ENCODE results near the gene WNT11.

DNA sequence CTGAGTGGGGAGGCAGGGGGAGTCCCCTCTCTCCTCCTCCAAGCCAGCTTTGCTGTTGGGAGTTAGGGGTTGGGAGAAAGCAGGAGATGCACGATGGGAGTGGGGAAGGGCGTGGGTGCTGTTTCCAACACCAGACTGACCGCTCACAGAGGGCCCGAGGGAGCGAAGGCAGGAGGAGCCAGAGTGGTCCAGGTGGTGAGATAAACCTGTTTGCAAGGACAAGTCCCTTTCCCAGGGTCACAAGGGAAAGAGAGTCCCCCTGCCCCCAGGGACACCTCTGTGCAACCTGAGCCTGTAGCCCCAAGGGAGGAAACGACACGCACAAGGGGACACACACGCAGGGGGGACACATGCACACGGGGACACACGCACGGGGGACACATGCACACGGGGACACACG is 42.2 kb downstream of the WNT11 start:
- TF ChIP-seq, protein P1, sequence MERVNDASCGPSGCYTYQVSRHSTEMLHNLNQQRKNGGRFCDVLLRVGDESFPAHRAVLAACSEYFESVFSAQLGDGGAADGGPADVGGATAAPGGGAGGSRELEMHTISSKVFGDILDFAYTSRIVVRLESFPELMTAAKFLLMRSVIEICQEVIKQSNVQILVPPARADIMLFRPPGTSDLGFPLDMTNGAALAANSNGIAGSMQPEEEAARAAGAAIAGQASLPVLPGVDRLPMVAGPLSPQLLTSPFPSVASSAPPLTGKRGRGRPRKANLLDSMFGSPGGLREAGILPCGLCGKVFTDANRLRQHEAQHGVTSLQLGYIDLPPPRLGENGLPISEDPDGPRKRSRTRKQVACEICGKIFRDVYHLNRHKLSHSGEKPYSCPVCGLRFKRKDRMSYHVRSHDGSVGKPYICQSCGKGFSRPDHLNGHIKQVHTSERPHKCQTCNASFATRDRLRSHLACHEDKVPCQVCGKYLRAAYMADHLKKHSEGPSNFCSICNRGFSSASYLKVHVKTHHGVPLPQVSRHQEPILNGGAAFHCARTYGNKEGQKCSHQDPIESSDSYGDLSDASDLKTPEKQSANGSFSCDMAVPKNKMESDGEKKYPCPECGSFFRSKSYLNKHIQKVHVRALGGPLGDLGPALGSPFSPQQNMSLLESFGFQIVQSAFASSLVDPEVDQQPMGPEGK (CRISPR knock-in tag; IDR thresholded peaks at IDR 0.05; ENCODE audit: borderline replicate concordance): no peak
- TF ChIP-seq ZFP3 (CRISPR knock-in tag; IDR thresholded peaks at IDR 0.05) (no peak), TOX (CRISPR knock-in tag; IDR thresholded peaks at IDR 0.05; ENCODE audit: borderline replicate concordance) (no peak), ISL1 (CRISPR knock-in tag; IDR thresholded peaks at IDR 0.05) (no peak), RARB (CRISPR knock-in tag; IDR thresholded peaks at IDR 0.05) (no peak), OSR1 (CRISPR knock-in tag; IDR thresholded peaks at IDR 0.05) (no peak), TCF4 (CRISPR knock-in tag; IDR thresholded peaks at IDR 0.05; ENCODE audit: borderline replicate concordance) (no peak)
- TF ChIP-seq, protein P2, sequence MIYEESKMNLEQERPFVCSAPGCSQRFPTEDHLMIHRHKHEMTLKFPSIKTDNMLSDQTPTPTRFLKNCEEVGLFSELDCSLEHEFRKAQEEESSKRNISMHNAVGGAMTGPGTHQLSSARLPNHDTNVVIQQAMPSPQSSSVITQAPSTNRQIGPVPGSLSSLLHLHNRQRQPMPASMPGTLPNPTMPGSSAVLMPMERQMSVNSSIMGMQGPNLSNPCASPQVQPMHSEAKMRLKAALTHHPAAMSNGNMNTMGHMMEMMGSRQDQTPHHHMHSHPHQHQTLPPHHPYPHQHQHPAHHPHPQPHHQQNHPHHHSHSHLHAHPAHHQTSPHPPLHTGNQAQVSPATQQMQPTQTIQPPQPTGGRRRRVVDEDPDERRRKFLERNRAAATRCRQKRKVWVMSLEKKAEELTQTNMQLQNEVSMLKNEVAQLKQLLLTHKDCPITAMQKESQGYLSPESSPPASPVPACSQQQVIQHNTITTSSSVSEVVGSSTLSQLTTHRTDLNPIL (CRISPR knock-in tag; IDR thresholded peaks at IDR 0.05; ENCODE audit: low read depth): no peak
- TF ChIP-seq, protein P3, sequence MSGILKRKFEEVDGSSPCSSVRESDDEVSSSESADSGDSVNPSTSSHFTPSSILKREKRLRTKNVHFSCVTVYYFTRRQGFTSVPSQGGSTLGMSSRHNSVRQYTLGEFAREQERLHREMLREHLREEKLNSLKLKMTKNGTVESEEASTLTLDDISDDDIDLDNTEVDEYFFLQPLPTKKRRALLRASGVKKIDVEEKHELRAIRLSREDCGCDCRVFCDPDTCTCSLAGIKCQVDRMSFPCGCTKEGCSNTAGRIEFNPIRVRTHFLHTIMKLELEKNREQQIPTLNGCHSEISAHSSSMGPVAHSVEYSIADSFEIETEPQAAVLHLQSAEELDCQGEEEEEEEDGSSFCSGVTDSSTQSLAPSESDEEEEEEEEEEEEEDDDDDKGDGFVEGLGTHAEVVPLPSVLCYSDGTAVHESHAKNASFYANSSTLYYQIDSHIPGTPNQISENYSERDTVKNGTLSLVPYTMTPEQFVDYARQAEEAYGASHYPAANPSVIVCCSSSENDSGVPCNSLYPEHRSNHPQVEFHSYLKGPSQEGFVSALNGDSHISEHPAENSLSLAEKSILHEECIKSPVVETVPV (CRISPR knock-in tag; IDR thresholded peaks at IDR 0.05): no peak

All from SK-N-SH treated with all-trans-retinoic acid at 6 μM for 48 hours (cell line).